Body of pancreas (tissue), 4 donors: ENCODE data around the gene BBS4. TPM values are rescaled to one million over a fixed set of nuclear protein-coding genes. Genes with fewer than 3 reads are reported as not detected.

Experiments used
- ATAC-seq: fragments of 150-250 bp; one replicate; pipeline ENCODE4 v1.9.1; 2016
- DNase-seq, 4 donors: peaks; one replicate each; pipeline ENCODE4 v3.0.0-alpha.2; 2019
- H3K27ac ChIP-seq, 4 donors: fragments of 200-600 bp; sonication (generic); 1 replicate in 3 of 4; 2 replicates in 1 of 4; pipeline versions ENCODE4 v1.5.1 to v1.6.1; 2016 to 2019; ENCODE audit warnings: mild to moderate bottlenecking in 1 of 4, mixed read lengths in 1 of 4, moderate library complexity in 1 of 4
- H3K27me3 ChIP-seq, 2 donors: fragments of 200-600 bp; sonication (generic); one replicate each; pipeline ENCODE4 v1.6.0; 2016; ENCODE audit warnings: mild to moderate bottlenecking in 1 of 2
- H3K36me3 ChIP-seq, 2 donors: fragments of 200-600 bp; sonication (generic); replicated peaks in 1 of 2; 2 replicates each; pipeline ENCODE4 v1.5.1; 2016; ENCODE audit warnings: low read depth in 2 of 2; ENCODE audit not compliant: insufficient read depth in 1 of 2
- H3K4me1 ChIP-seq: fragments of 200-600 bp; sonication (generic); one replicate; pipeline ENCODE4 v1.6.0; 2016
- H3K4me3 ChIP-seq, 2 donors: fragments of 200-600 bp; sonication (generic); 1 replicate in 1 of 2; 2 replicates in 1 of 2; pipeline ENCODE4 v1.5.1; 2016 to 2019
- H3K9me3 ChIP-seq, 3 donors: fragments of 200-600 bp; sonication (generic); 1 replicate in 2 of 3; 2 replicates in 1 of 3; pipeline ENCODE4 v1.5.1; 2016
- CTCF ChIP-seq, 7 experiments: fragments of 450-650 bp in 4 of 7; fragments of 200-600 bp in 3 of 7; sonication (generic) in 3 of 7; IDR thresholded peaks; one replicate each; pipeline ENCODE4 v1.5.1; 2016 to 2019; ENCODE audit warnings: antibody characterized with exemption in 7 of 7
- POLR2A ChIP-seq, 3 donors: fragments of 450-650 bp; IDR thresholded peaks; one replicate each; pipeline ENCODE4 v1.6.1; 2016; ENCODE audit warnings: antibody characterized with exemption in 3 of 3, mild to moderate bottlenecking in 2 of 3
- WGBS, 2 donors: methylation state at CpG; one replicate each; pipeline ENCODE4 v1.1.5; 2017; 5-methylcytosine and 5-hydroxymethylcytosine counted together
- intact Hi-C: fragments of 100-400 bp; cut with DNase I; formaldehyde crosslinking; loops from one replicate; pipeline ENCODE4 v1.15.1; 2023
- total RNA-seq, 2 donors: library from RNA; depleted of rRNA; stranded (reverse); fragments of >200 nt; gene quantifications; one replicate each; pipeline ENCODE4 v1.1.0, GENCODE V29; 2016

Gene BBS4
- total RNA-seq, 2 donors from 2014 or later: 20.2 to 26.4 TPM

- Histone ChIP-seq H3K27me3 (no peaks in the 10 kb centered on the region), H3K9me3 (no peaks in the 10 kb centered on the region), H3K4me1 (peaks cover 11% of the 10 kb centered on the region), H3K4me3 (no peak overlapping the region), H3K27ac (no peak overlapping the region), H3K36me3 (peaks cover 0 to 13% of the 10 kb centered on the region in 2 donors)
- intact Hi-C loops: no loop called here
- no peak for TF ChIP-seq CTCF (IDR thresholded peaks at IDR 0.05)
- TF ChIP-seq POLR2A (IDR thresholded peaks at IDR 0.05): no peak
- no peak for ATAC-seq
- WGBS, 2 donors: 92% methylated on average over 1 of the region's 1 CpG
- DNase-seq: no peak
Measured at GRCh38 chr15:72740219-72740618, 54.2 kb downstream of the BBS4 start.

- intact Hi-C loops: no loop called here
- Histone ChIP-seq H3K36me3 (peaks cover 0 to 8% of the 10 kb centered on the region in 2 donors), H3K9me3 (no peaks in the 10 kb centered on the region), H3K4me3 (no peak overlapping the region), H3K27ac (no peak overlapping the region), H3K27me3 (no peaks in the 10 kb centered on the region), H3K4me1 (no peaks in the 10 kb centered on the region)
- WGBS, 2 donors: 89 to 97% methylated on average over 2 of the region's 2 CpGs
- no peak for DNase-seq
- TF ChIP-seq POLR2A (IDR thresholded peaks at IDR 0.05): no peak
- no peak for TF ChIP-seq CTCF (IDR thresholded peaks at IDR 0.05)
- ATAC-seq: no peak
Measured at GRCh38 chr15:72749700-72750099, 63.7 kb downstream of the BBS4 start.

GRCh38 chr15:72751751-72752455 is 65.9 kb downstream of the BBS4 start:
- ATAC-seq (no peak), DNase-seq (peak in 1 of 4 donors; percentile 35)
- Histone ChIP-seq H3K4me3 (no peak overlapping the region), H3K36me3 (peaks cover 0 to 13% of the 10 kb centered on the region in 2 donors), H3K9me3 (no peaks in the 10 kb centered on the region), H3K4me1 (no peaks in the 10 kb centered on the region), H3K27ac (no peak overlapping the region), H3K27me3 (no peaks in the 10 kb centered on the region)
- WGBS, 2 donors: 68 to 84% methylated on average over 9 of the region's 9 CpGs
- TF ChIP-seq POLR2A (IDR thresholded peaks at IDR 0.05) (no peak), CTCF (IDR thresholded peaks at IDR 0.05) (no peak)
- intact Hi-C loops: no loop called here

GRCh38 chr15:72754096-72754495 is 68.1 kb downstream of the BBS4 start:
- Histone ChIP-seq H3K27me3 (no peaks in the 10 kb centered on the region), H3K36me3 (peaks cover 0 to 13% of the 10 kb centered on the region in 2 donors), H3K4me3 (no peak overlapping the region), H3K27ac (no peak overlapping the region), H3K4me1 (no peaks in the 10 kb centered on the region), H3K9me3 (no peaks in the 10 kb centered on the region)
- DNase-seq (no peak), ATAC-seq (no peak)
- WGBS, 2 donors: 92 to 95% methylated on average over 6 of the region's 6 CpGs
- no peak for TF ChIP-seq CTCF (IDR thresholded peaks at IDR 0.05)
- no peak for TF ChIP-seq POLR2A (IDR thresholded peaks at IDR 0.05)
- intact Hi-C loops: no loop called here

- no peak overlapping the region for H3K4me3 ChIP-seq
- peaks cover 32% of the 10 kb centered on the region for H3K4me1 ChIP-seq
- no peaks in the 10 kb centered on the region for H3K27me3 ChIP-seq
- H3K9me3 ChIP-seq: no peaks in the 10 kb centered on the region
- 89 to 91% methylated on average over 3 of the region's 3 CpGs for WGBS, 2 donors
- ATAC-seq (no peak), DNase-seq (peak in 1 of 4 donors; percentile 19)
- TF ChIP-seq POLR2A (IDR thresholded peaks at IDR 0.05) (no peak), CTCF (IDR thresholded peaks at IDR 0.05) (no peak)
- intact Hi-C loops: no loop called here
- H3K36me3 ChIP-seq: peaks cover 0 to 10% of the 10 kb centered on the region in 2 donors
- H3K27ac ChIP-seq: no peak overlapping the region
Measured at GRCh38 chr15:72758182-72758581, 72.2 kb downstream of the BBS4 start.
